HEK293 (cell line): ENCODE measurements around the gene CBFB.

Experiments
- CTCF ChIA-PET: fragments of 350-600 bp; formaldehyde crosslinking; extraction: SDS; loops from one replicate; lab custom pipeline; 2021; ENCODE audit warnings: antibody characterized with exemption; lab: Yijun Ruan, JAX
- POLR2A ChIA-PET: fragments of 300-600 bp; formaldehyde crosslinking; extraction: SDS; loops from one replicate; lab custom pipeline; 2020; ENCODE audit warnings: antibody characterized with exemption, inconsistent platforms; lab: Yijun Ruan, JAX
- H3K27ac ChIP-seq: fragments of 200-500 bp; sonication (Bioruptor generic); 2 replicates; pipeline ENCODE4 v1.5.1; 2014; ENCODE audit warnings: low read depth, low read length, control low read depth, inconsistent platforms; ENCODE audit errors: extremely low read depth
- H3K36me3 ChIP-seq, 2 experiments: fragments of 200-500 bp in 1 of 2; sonication (Bioruptor generic) in 1 of 2; 1 replicate in 1 of 2; 2 replicates in 1 of 2; pipeline ENCODE4 v1.5.1; 2014 to 2017; ENCODE audit warnings: inconsistent platforms in 2 of 2, low read length in 2 of 2; ENCODE audit not compliant: control insufficient read depth in 2 of 2, insufficient read depth in 1 of 2
- H3K4me1 ChIP-seq: fragments of 200-500 bp; sonication (Bioruptor generic); 2 replicates; pipeline ENCODE4 v1.5.1; 2014; ENCODE audit warnings: mild to moderate bottlenecking, low read length, inconsistent platforms; ENCODE audit not compliant: control insufficient read depth, insufficient read depth
- H3K4me3 ChIP-seq: 2 replicates; pipeline ENCODE4 v1.5.1; 2011; ENCODE audit warnings: low read depth, mild to moderate bottlenecking, control low read depth, low read length, moderate library complexity
- H3K9me3 ChIP-seq: fragments of 200-500 bp; sonication (Bioruptor generic); 2 replicates; pipeline ENCODE4 v1.5.1; 2014; ENCODE audit warnings: low read depth, low read length, inconsistent platforms; ENCODE audit not compliant: control insufficient read depth, insufficient read depth
- AEBP2 ChIP-seq: fragments of 450-650 bp; formaldehyde crosslinking; IDR thresholded peaks from 2 replicates; pipeline ENCODE4 v1.5.1; 2016; ENCODE audit warnings: missing biosample characterization, missing genetic modification characterization, borderline replicate concordance
- BCL11A ChIP-seq: fragments of 450-650 bp; formaldehyde crosslinking; IDR thresholded peaks from 2 replicates; pipeline ENCODE4 v1.5.1; 2016; ENCODE audit warnings: low read depth, missing biosample characterization, missing genetic modification characterization
- EGR2 ChIP-seq: fragments of 450-650 bp; formaldehyde crosslinking; IDR thresholded peaks from 2 replicates; pipeline ENCODE4 v1.5.1; 2016; ENCODE audit warnings: low read depth, missing biosample characterization, missing genetic modification characterization
- GLI4 ChIP-seq: fragments of 450-650 bp; formaldehyde crosslinking; IDR thresholded peaks from 2 replicates; pipeline ENCODE4 v1.5.1; 2016; ENCODE audit warnings: missing biosample characterization, missing genetic modification characterization
- KLF1 ChIP-seq: fragments of 450-650 bp; formaldehyde crosslinking; IDR thresholded peaks from 2 replicates; pipeline ENCODE4 v1.5.1; 2016; ENCODE audit warnings: missing biosample characterization, missing genetic modification characterization
- KLF8 ChIP-seq: fragments of 450-650 bp; formaldehyde crosslinking; IDR thresholded peaks from 2 replicates; pipeline ENCODE4 v1.5.1; 2016; ENCODE audit warnings: missing biosample characterization, missing genetic modification characterization
- MZF1 ChIP-seq: fragments of 450-650 bp; formaldehyde crosslinking; IDR thresholded peaks from 2 replicates; pipeline ENCODE4 v1.5.1; 2017; ENCODE audit warnings: missing biosample characterization, missing genetic modification characterization, borderline replicate concordance
- SCRT1 ChIP-seq: fragments of 450-650 bp; formaldehyde crosslinking; IDR thresholded peaks from 2 replicates; pipeline ENCODE4 v1.5.1; 2016; ENCODE audit warnings: missing biosample characterization, missing genetic modification characterization, borderline replicate concordance
- ZEB2 ChIP-seq: fragments of 450-650 bp; formaldehyde crosslinking; IDR thresholded peaks from 2 replicates; pipeline ENCODE4 v1.5.1; 2016; ENCODE audit warnings: missing biosample characterization, missing genetic modification characterization
- ZFP37 ChIP-seq: fragments of 450-650 bp; formaldehyde crosslinking; IDR thresholded peaks from 2 replicates; pipeline ENCODE4 v1.5.1; 2016; ENCODE audit warnings: missing biosample characterization, missing genetic modification characterization
- ZIC2 ChIP-seq: fragments of 450-650 bp; formaldehyde crosslinking; IDR thresholded peaks from 2 replicates; pipeline ENCODE4 v1.5.1; 2016; ENCODE audit warnings: missing biosample characterization, missing genetic modification characterization
- ZNF157 ChIP-seq: fragments of 450-650 bp; formaldehyde crosslinking; IDR thresholded peaks from 2 replicates; pipeline ENCODE4 v1.5.1; 2016; ENCODE audit warnings: missing biosample characterization, missing genetic modification characterization
- ZNF239 ChIP-seq: fragments of 450-650 bp; formaldehyde crosslinking; IDR thresholded peaks from 2 replicates; pipeline ENCODE4 v1.5.1; 2016; ENCODE audit warnings: missing biosample characterization, missing genetic modification characterization
- ZNF449 ChIP-seq: fragments of 450-650 bp; formaldehyde crosslinking; IDR thresholded peaks from 2 replicates; pipeline ENCODE4 v1.5.1; 2017; ENCODE audit warnings: missing biosample characterization, mild to moderate bottlenecking, missing genetic modification characterization, moderate library complexity
- ZNF473 ChIP-seq: fragments of 450-650 bp; formaldehyde crosslinking; IDR thresholded peaks from 2 replicates; pipeline ENCODE4 v1.5.1; 2017; ENCODE audit warnings: missing biosample characterization, missing genetic modification characterization
- ZNF621 ChIP-seq: fragments of 450-650 bp; formaldehyde crosslinking; IDR thresholded peaks from 2 replicates; pipeline ENCODE4 v1.5.1; 2017; ENCODE audit warnings: missing biosample characterization, missing genetic modification characterization
- ZNF624 ChIP-seq: fragments of 450-650 bp; formaldehyde crosslinking; IDR thresholded peaks from 2 replicates; pipeline ENCODE4 v1.5.1; 2017; ENCODE audit warnings: missing biosample characterization, missing genetic modification characterization
- ZNF639 ChIP-seq: fragments of 450-650 bp; formaldehyde crosslinking; IDR thresholded peaks from 2 replicates; pipeline ENCODE4 v1.5.1; 2016; ENCODE audit warnings: missing biosample characterization, missing genetic modification characterization
- ZNF645 ChIP-seq: fragments of 450-650 bp; formaldehyde crosslinking; IDR thresholded peaks from 2 replicates; pipeline ENCODE4; 2016; ENCODE audit warnings: missing biosample characterization, missing genetic modification characterization
- ZNF664 ChIP-seq: fragments of 450-650 bp; formaldehyde crosslinking; IDR thresholded peaks from 2 replicates; pipeline ENCODE4 v1.5.1; 2016; ENCODE audit warnings: missing biosample characterization, missing genetic modification characterization
- ZNF692 ChIP-seq: fragments of 450-650 bp; formaldehyde crosslinking; IDR thresholded peaks from 2 replicates; pipeline ENCODE4 v1.5.1; 2016; ENCODE audit warnings: missing biosample characterization, missing genetic modification characterization
- ZNF830 ChIP-seq: fragments of 450-650 bp; IDR thresholded peaks from 2 replicates; pipeline ENCODE4 v1.5.0; 2018; ENCODE audit warnings: missing biosample characterization, missing genetic modification characterization, low read depth, mild to moderate bottlenecking, moderate library complexity

The CBFB gene

GRCh38 chr16:67016681-67017420, 12.1 kb upstream of the CBFB start:
- no peaks in the 10 kb centered on the region for H3K9me3 ChIP-seq
- CTCF ChIA-PET = interaction anchor here (0.6 to 13.3 kb wide), 27 partner anchors 8 to 406 kb away, joined by 3 to 155 read pairs (median 8); partner anchors contain the start of genes FBXL8, MATCAP1, NOL3 and TRADD
- H3K27ac ChIP-seq = no peak overlapping the region
- H3K4me3 ChIP-seq = no peak overlapping the region
- H3K4me1 ChIP-seq = no peaks in the 10 kb centered on the region; the same call in 1 of the 2 replicates
- no peaks in the 10 kb centered on the region for H3K36me3 ChIP-seq
- POLR2A ChIA-PET = no interaction called here
- TF ChIP-seq ZNF624 (tag by site-specific recombination) = no peak
- TF ChIP-seq EGR2 = 0 out of 2 replicates have a peak, but pooled peaks have one; percentile 6
- peak; percentile 62; the same call in 1 of the 2 replicates for TF ChIP-seq ZNF157 (tag by site-specific recombination)

- Histone ChIP-seq H3K36me3 (no peaks in the 10 kb centered on the region), H3K4me3 (no peak overlapping the region), H3K4me1 (no peaks in the 10 kb centered on the region; the same call in 1 of the 2 replicates)
- TF ChIP-seq KLF8 (tag by site-specific recombination) = no peak
- no peak for TF ChIP-seq ZNF639 (tag by site-specific recombination)
- TF ChIP-seq ZNF692 (tag by site-specific recombination) = no peak
- TF ChIP-seq BCL11A (tag by site-specific recombination) = no peak
- no peak for TF ChIP-seq ZNF664 (tag by site-specific recombination)
- no peak for TF ChIP-seq KLF1 (tag by site-specific recombination)
- no peak for TF ChIP-seq MZF1
- no peak for TF ChIP-seq ZFP37
- no peak for TF ChIP-seq ZNF473 (tag by site-specific recombination)
- no peak for TF ChIP-seq ZNF621 (tag by site-specific recombination)
- TF ChIP-seq GLI4 = no peak
- no peak for TF ChIP-seq ZNF645 (tag by site-specific recombination)
- no peak for TF ChIP-seq ZIC2 (tag by site-specific recombination)
- TF ChIP-seq ZNF449 = no peak
- TF ChIP-seq ZNF830 (tag by site-specific recombination) = no peak
- TF ChIP-seq AEBP2 (tag by site-specific recombination) = no peak
- no peak for TF ChIP-seq SCRT1 (tag by site-specific recombination)
- TF ChIP-seq ZEB2 (tag by site-specific recombination) = no peak
- TF ChIP-seq ZNF239 (tag by site-specific recombination) = no peak
- TF ChIP-seq, all 188 proteins: peak for 0
- H3K9me3 ChIP-seq = no peaks in the 10 kb centered on the region
- ChIA-PET POLR2A (interaction anchor here (1.1 to 1.6 kb wide), 5 partner anchors 11 to 210 kb away, joined by 3 to 15 read pairs (median 5); partner anchors contain the start of genes CBFB, FBXL8, PHAF1 and TRADD), CTCF (interaction anchor here (0.6 to 13.3 kb wide), 34 partner anchors 9 to 405 kb away, joined by 3 to 155 read pairs (median 6); partner anchors contain the start of genes FBXL8, MATCAP1, NOL3 and TRADD)
- no peak overlapping the region for H3K27ac ChIP-seq
These were observed 11.6 kb upstream of the CBFB start for GRCh38 chr16:67017421-67017750.
